ENCODE results near the gene EPHB6.

GRCh38 chr7:142811154-142811737 lies 43.6 kb upstream of the EPHB6 start:
- TF ChIP-seq CTCF (IDR thresholded peaks at IDR 0.05) = peak; percentile 33 to 56 (median 53)
- TF ChIP-seq POLR2A (IDR thresholded peaks at IDR 0.05) = no peak
- no peak for TF ChIP-seq EP300 (IDR thresholded peaks at IDR 0.05)

Measured in tibial nerve (tissue), 4 donors.